Astrocyte (in vitro differentiated cells and primary cell): ENCODE results near the gene DAP. TPM values are rescaled to one million over a fixed set of nuclear protein-coding genes. Genes with fewer than 3 reads are reported as not detected.

ENCODE experiments used
- DNase-seq: peaks from one replicate; pipeline ENCODE4 v3.0.0-alpha.2; 2010; ENCODE audit warnings: low read depth
- FAIRE-seq: peaks from 2 replicates; lab custom pipeline; 2011; peaks lifted over from hg19 to GRCh38; lab: Jason Lieb, UNC
- H2AFZ ChIP-seq: 2 replicates; pipeline ENCODE4 v1.6.0; 2012; ENCODE audit warnings: low read depth, low read length, inconsistent platforms
- H3K27ac ChIP-seq: 2 replicates; pipeline ENCODE4 v1.5.1; 2011; ENCODE audit warnings: low read depth, low read length, inconsistent platforms
- H3K27me3 ChIP-seq: 2 replicates; pipeline ENCODE4 v1.6.0; 2011; ENCODE audit warnings: low read length, inconsistent platforms; ENCODE audit not compliant: insufficient read depth
- H3K36me3 ChIP-seq: 2 replicates; pipeline ENCODE4 v1.5.1; 2011; ENCODE audit warnings: low read length, inconsistent platforms; ENCODE audit not compliant: insufficient read depth
- H3K4me1 ChIP-seq: 2 replicates; pipeline ENCODE4 v1.5.1; 2011; ENCODE audit warnings: low read length, inconsistent platforms; ENCODE audit not compliant: insufficient read depth
- H3K4me2 ChIP-seq: 2 replicates; pipeline ENCODE4 v1.6.0; 2012; ENCODE audit warnings: low read length, inconsistent platforms
- H3K4me3 ChIP-seq: 2 replicates; pipeline ENCODE4 v1.5.1; 2011; ENCODE audit warnings: low read depth, mild to moderate bottlenecking, low read length, inconsistent platforms; ENCODE audit not compliant: insufficient read depth
- H3K79me2 ChIP-seq: 2 replicates; pipeline ENCODE4 v1.6.0; 2012; ENCODE audit warnings: mild to moderate bottlenecking, low read length, inconsistent platforms; ENCODE audit not compliant: insufficient read depth
- H3K9ac ChIP-seq: 2 replicates; pipeline ENCODE4 v1.6.0; 2012; ENCODE audit warnings: mild to moderate bottlenecking, low read length, inconsistent platforms
- H3K9me3 ChIP-seq: 2 replicates; pipeline ENCODE4 v1.5.1; 2012; ENCODE audit warnings: low read depth, mild to moderate bottlenecking, low read length, inconsistent platforms; ENCODE audit not compliant: insufficient read depth
- H4K20me1 ChIP-seq: 2 replicates; pipeline ENCODE4 v1.6.0; 2012; ENCODE audit warnings: low read length, inconsistent platforms; ENCODE audit not compliant: insufficient read depth
- H3K27ac Mint-ChIP-seq: one replicate; pipeline ENCODE4 v1.8.0; 2021; ENCODE audit warnings: mild to moderate bottlenecking, mixed read lengths; ENCODE audit not compliant: unreplicated experiment
- H3K27me3 Mint-ChIP-seq: one replicate; pipeline ENCODE4 v1.8.0; 2021; ENCODE audit warnings: low read depth, mixed read lengths; ENCODE audit not compliant: unreplicated experiment
- H3K36me3 Mint-ChIP-seq: one replicate; pipeline ENCODE4 v1.8.0; 2021; ENCODE audit warnings: low read depth, mixed read lengths; ENCODE audit not compliant: unreplicated experiment
- H3K4me1 Mint-ChIP-seq: one replicate; pipeline ENCODE4 v1.8.0; 2021; ENCODE audit warnings: low read depth, mixed read lengths; ENCODE audit not compliant: unreplicated experiment
- H3K4me3 Mint-ChIP-seq: one replicate; pipeline ENCODE4 v1.8.0; 2021; ENCODE audit warnings: mild to moderate bottlenecking, moderate library complexity, mixed read lengths; ENCODE audit not compliant: unreplicated experiment
- H3K9me3 Mint-ChIP-seq: one replicate; pipeline ENCODE4 v1.8.0; 2021; ENCODE audit warnings: mild to moderate bottlenecking, mixed read lengths; ENCODE audit not compliant: unreplicated experiment
- CTCF ChIP-seq: IDR thresholded peaks from 2 replicates; pipeline ENCODE4 v1.5.1; 2011; ENCODE audit warnings: low read depth, mild to moderate bottlenecking, inconsistent platforms, low read length, moderate library complexity; ENCODE audit not compliant: insufficient read depth
- EZH2 ChIP-seq: IDR thresholded peaks from 2 replicates; pipeline ENCODE4 v1.6.1; 2012; ENCODE audit warnings: mild to moderate bottlenecking, low read length, inconsistent platforms; ENCODE audit not compliant: insufficient read depth
- total RNA-seq: library from RNA; stranded (reverse); gene quantifications from 2 replicates; pipeline ENCODE4 v1.2.1, GENCODE V29; 2021

DAP gene
- total RNA-seq, 1 donor from 2014 or later = 239 TPM

DNA sequence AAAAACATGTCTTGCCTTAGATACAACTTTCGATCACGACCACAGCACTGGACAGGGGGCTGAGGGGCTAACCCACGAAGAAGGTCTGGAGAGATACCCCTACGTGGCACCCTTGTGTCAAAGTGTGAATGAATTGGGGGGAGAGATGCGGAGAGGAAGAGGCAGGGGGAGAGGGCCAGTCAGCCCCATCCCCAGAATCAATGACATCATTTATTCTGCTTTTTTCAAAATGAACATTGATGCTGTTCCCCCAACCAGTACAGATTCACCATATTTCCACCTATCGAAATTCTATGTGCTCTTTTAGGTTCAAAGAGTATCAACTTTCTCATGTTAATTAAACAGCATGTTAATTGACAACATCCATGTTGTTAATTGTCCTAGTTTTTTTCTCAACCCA is 32.4 kb downstream of the DAP start:
- no peak overlapping the region for H3K4me3 Mint-ChIP-seq
- TF ChIP-seq EZH2 = no peak
- no peak for TF ChIP-seq CTCF
- peaks cover 20% of the 10 kb centered on the region for H3K36me3 Mint-ChIP-seq

GRCh38 chr5:10727861-10728260 is 33.2 kb downstream of the DAP start:
- Histone ChIP-seq H4K20me1 (peaks cover 38% of the 10 kb centered on the region), H2AFZ (no peak overlapping the region), H3K27me3 (no peaks in the 10 kb centered on the region), H3K36me3 (peaks cover 10% of the 10 kb centered on the region), H3K79me2 (peaks cover 38% of the 10 kb centered on the region), H3K4me2 (no peak overlapping the region), H3K27ac (no peak overlapping the region), H3K4me3 (no peak overlapping the region), H3K4me1 (peaks cover 42% of the 10 kb centered on the region), H3K9me3 (no peaks in the 10 kb centered on the region), H3K9ac (no peak overlapping the region)
- no peaks in the 10 kb centered on the region for H3K9me3 Mint-ChIP-seq
- FAIRE-seq = no peak
- H3K36me3 Mint-ChIP-seq = peaks cover 20% of the 10 kb centered on the region
- TF ChIP-seq CTCF (no peak), EZH2 (no peak)
- H3K4me1 Mint-ChIP-seq = peaks cover 46% of the 10 kb centered on the region
- no peaks in the 10 kb centered on the region for H3K27me3 Mint-ChIP-seq
- DNase-seq = no peak
- no peak overlapping the region for H3K27ac Mint-ChIP-seq
- H3K4me3 Mint-ChIP-seq = no peak overlapping the region

More for the DNA sequence above, 32.4 kb downstream of the DAP start:
- Histone ChIP-seq H3K4me1 (peaks cover 37% of the 10 kb centered on the region), H3K4me3 (no peak overlapping the region), H3K79me2 (peaks cover 41% of the 10 kb centered on the region), H2AFZ (no peak overlapping the region), H3K4me2 (no peak overlapping the region), H3K9me3 (no peaks in the 10 kb centered on the region), H4K20me1 (peaks cover 46% of the 10 kb centered on the region), H3K36me3 (peaks cover 16% of the 10 kb centered on the region), H3K27ac (no peak overlapping the region), H3K9ac (no peak overlapping the region), H3K27me3 (no peaks in the 10 kb centered on the region)
- Mint-ChIP-seq H3K27ac (no peak overlapping the region), H3K27me3 (no peaks in the 10 kb centered on the region), H3K4me1 (peaks cover 40% of the 10 kb centered on the region), H3K9me3 (no peaks in the 10 kb centered on the region)
- no peak for DNase-seq
- FAIRE-seq = no peak

DNA sequence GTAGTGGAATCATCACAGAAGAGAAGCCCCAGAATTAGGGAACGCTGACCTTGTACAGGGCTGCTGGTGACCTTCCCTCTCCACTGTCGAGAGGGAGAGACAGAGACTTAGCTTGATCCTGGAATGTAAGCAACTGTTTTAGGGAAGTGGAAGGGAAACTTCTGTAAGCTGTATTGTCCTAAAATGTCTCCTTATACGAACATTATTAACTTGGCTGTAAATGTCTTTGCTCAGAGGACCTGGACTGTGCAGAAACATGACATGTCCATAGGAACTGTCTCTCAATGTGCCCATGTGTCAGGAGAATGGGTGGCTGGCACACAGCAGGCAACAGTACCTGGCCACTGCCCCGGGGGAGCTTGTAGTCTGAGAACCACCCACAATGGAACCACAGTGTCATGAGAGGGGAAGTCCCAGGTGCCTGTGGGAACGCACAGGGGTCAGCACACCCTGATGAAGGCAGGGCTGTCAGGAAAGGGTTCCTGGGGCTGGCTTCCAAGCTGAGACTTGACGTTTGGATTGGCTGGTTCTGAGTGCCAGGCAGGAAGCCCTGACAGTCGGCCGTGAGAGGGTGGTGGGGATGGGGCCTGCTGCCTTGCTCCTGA is 34.0 kb downstream of the DAP start:
- Histone ChIP-seq H3K9me3 (no peaks in the 10 kb centered on the region), H3K4me1 (peaks cover 42% of the 10 kb centered on the region), H3K4me3 (no peak overlapping the region), H4K20me1 (peaks cover 31% of the 10 kb centered on the region), H3K4me2 (no peak overlapping the region), H3K27ac (peak overlapping the region; percentile 31), H3K27me3 (no peaks in the 10 kb centered on the region), H3K36me3 (peaks cover 5% of the 10 kb centered on the region), H3K9ac (no peak overlapping the region), H3K79me2 (peaks cover 40% of the 10 kb centered on the region), H2AFZ (no peak overlapping the region)
- TF ChIP-seq CTCF (no peak), EZH2 (no peak)
- peaks cover 18% of the 10 kb centered on the region for H3K36me3 Mint-ChIP-seq
- H3K27me3 Mint-ChIP-seq = no peaks in the 10 kb centered on the region
- H3K9me3 Mint-ChIP-seq = no peaks in the 10 kb centered on the region
- H3K4me3 Mint-ChIP-seq = no peak overlapping the region
- FAIRE-seq (no peak), DNase-seq (no peak)
- H3K4me1 Mint-ChIP-seq = peaks cover 46% of the 10 kb centered on the region
- peak overlapping the region; percentile 35 for H3K27ac Mint-ChIP-seq
